Sigmoid colon (tissue), 7 donors: ENCODE data around the gene CLSTN2. TPM values are rescaled to one million over a fixed set of nuclear protein-coding genes. Genes with fewer than 3 reads are reported as not detected.
A peak's percentile ranks its signal among the peaks of the same experiment; 100 is the strongest.

ENCODE experiments used
- DNase-seq: peaks from one replicate; pipeline ENCODE4 v3.0.0-alpha.2; 2019
- H3K27ac ChIP-seq, 4 donors: fragments of 200-600 bp; sonication (generic); one replicate each; pipeline ENCODE4 v1.5.1; 2016 to 2019; ENCODE audit warnings: mild to moderate bottlenecking in 1 of 4
- H3K27me3 ChIP-seq, 3 donors: fragments of 200-600 bp; sonication (generic); one replicate each; pipeline ENCODE4 v1.5.1; 2019; ENCODE audit warnings: mild to moderate bottlenecking in 1 of 3
- H3K36me3 ChIP-seq, 4 donors: fragments of 200-600 bp; sonication (generic); one replicate each; pipeline ENCODE4 v1.5.1; 2016 to 2019
- H3K4me1 ChIP-seq, 4 donors: fragments of 200-600 bp; sonication (generic); one replicate each; pipeline ENCODE4 v1.5.1; 2017 to 2019
- H3K4me3 ChIP-seq, 4 donors: fragments of 200-600 bp; sonication (generic); one replicate each; pipeline ENCODE4 v1.5.1; 2017 to 2019; ENCODE audit warnings: mild to moderate bottlenecking in 2 of 4, moderate library complexity in 1 of 4
- H3K9me3 ChIP-seq, 4 donors: fragments of 200-600 bp in 3 of 4; sonication (generic) in 3 of 4; one replicate each; pipeline versions ENCODE4 v1.5.1 to v1.6.1; 2013 to 2019
- EP300 ChIP-seq, 4 donors: sonication (generic); formaldehyde crosslinking; IDR thresholded peaks; one replicate each; pipeline ENCODE4 v1.6.1; 2017; ENCODE audit warnings: antibody characterized with exemption in 4 of 4
- POLR2A ChIP-seq, 2 donors: fragments of 450-650 bp; IDR thresholded peaks; one replicate each; pipeline ENCODE4 v1.6.1; 2016; ENCODE audit warnings: antibody characterized with exemption in 2 of 2, mild to moderate bottlenecking in 2 of 2, moderate library complexity in 2 of 2
- POLR2AphosphoS5 ChIP-seq, 4 donors: sonication (generic); formaldehyde crosslinking; IDR thresholded peaks; one replicate each; pipeline ENCODE4 v1.6.1; 2017; ENCODE audit warnings: antibody characterized with exemption in 4 of 4
- WGBS, 2 donors: extraction: QIAGEN DNeasy Blood & Tissue Kit; methylation state at CpG; one replicate each; pipeline ENCODE4 v1.1.7; 2013; 5-methylcytosine and 5-hydroxymethylcytosine counted together
- intact Hi-C: fragments of 100-400 bp; cut with DNase I; formaldehyde crosslinking; loops from one replicate; pipeline ENCODE4 v1.15.1; 2023
- polyA plus RNA-seq, 3 donors: library from polyadenylated mRNA; stranded (reverse); fragments of 200-250 nt; gene quantifications; one replicate each; pipeline ENCODE4 v1.2.3, GENCODE V29; 2013
- total RNA-seq, 4 donors: library from RNA; depleted of rRNA; stranded (reverse); fragments of >200 nt; gene quantifications; one replicate each; pipeline ENCODE4 v1.1.0, GENCODE V29; 2016
- TF ChIP-seq, protein P1 (sequence below), 4 experiments: fragments of 450-650 bp in 3 of 4; fragments of 200-600 bp in 1 of 4; IDR thresholded peaks; one replicate each; pipeline ENCODE4 v1.5.1; 2016 to 2019; ENCODE audit warnings: antibody characterized with exemption in 4 of 4, mild to moderate bottlenecking in 3 of 4, moderate library complexity in 2 of 4
- donor health status: healthy with polysubstance abuse.
- donor health status: Bipolar disorder and iron deficiency.
- donor health status: healthy.

Gene CLSTN2
- total and polyA plus RNA-seq, 7 donors, result 0.23 to 8.3 (median 2.7) TPM

- Histone ChIP-seq H3K27ac (peak overlapping the region in 2 of 4 donors; percentile 36 to 53), H3K4me1 (no peaks in the 10 kb centered on the region), H3K9me3 (no peaks in the 10 kb centered on the region), H3K27me3 (no peaks in the 10 kb centered on the region), H3K4me3 (no peak overlapping the region), H3K36me3 (no peaks in the 10 kb centered on the region)
- intact Hi-C loops, result no loop called here
- 79 to 86% methylated on average over 5 of the region's 5 CpGs for WGBS, 2 donors
- TF ChIP-seq, protein P1, sequence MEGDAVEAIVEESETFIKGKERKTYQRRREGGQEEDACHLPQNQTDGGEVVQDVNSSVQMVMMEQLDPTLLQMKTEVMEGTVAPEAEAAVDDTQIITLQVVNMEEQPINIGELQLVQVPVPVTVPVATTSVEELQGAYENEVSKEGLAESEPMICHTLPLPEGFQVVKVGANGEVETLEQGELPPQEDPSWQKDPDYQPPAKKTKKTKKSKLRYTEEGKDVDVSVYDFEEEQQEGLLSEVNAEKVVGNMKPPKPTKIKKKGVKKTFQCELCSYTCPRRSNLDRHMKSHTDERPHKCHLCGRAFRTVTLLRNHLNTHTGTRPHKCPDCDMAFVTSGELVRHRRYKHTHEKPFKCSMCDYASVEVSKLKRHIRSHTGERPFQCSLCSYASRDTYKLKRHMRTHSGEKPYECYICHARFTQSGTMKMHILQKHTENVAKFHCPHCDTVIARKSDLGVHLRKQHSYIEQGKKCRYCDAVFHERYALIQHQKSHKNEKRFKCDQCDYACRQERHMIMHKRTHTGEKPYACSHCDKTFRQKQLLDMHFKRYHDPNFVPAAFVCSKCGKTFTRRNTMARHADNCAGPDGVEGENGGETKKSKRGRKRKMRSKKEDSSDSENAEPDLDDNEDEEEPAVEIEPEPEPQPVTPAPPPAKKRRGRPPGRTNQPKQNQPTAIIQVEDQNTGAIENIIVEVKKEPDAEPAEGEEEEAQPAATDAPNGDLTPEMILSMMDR (IDR thresholded peaks at IDR 0.05), result no peak
- TF ChIP-seq POLR2AphosphoS5 (IDR thresholded peaks at IDR 0.05) (no peak), POLR2A (IDR thresholded peaks at IDR 0.05) (no peak), EP300 (IDR thresholded peaks at IDR 0.05) (no peak)
- DNase-seq, result no peak
These were observed 40.9 kb upstream of the CLSTN2 start for GRCh38 chr3:139893963-139894642.

DNA sequence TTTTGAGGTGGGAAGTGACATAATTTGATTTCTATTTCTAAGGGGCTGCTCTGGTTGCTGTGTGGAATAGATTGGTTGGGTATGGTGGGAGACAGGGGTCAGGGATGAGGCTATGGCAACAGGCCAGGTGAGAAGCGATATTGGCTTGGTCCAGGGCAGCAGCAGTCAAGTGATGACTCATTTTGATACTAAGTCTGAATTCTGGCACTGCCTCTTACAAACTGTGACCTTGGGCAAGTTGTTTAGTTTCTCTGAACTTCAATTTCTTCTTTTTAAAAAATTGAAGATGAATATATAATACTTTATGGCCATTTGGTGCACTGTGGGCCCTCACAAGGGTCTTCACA, 40.4 kb upstream of the CLSTN2 start:
- Histone ChIP-seq H3K36me3 (no peaks in the 10 kb centered on the region), H3K9me3 (no peaks in the 10 kb centered on the region), H3K4me1 (no peaks in the 10 kb centered on the region), H3K27me3 (no peaks in the 10 kb centered on the region), H3K4me3 (no peak overlapping the region), H3K27ac (peak overlapping the region in 2 of 4 donors; percentile 36 to 53)
- DNase-seq, result peak; percentile 73
- TF ChIP-seq EP300 (IDR thresholded peaks at IDR 0.05) (no peak), POLR2A (IDR thresholded peaks at IDR 0.05) (no peak), POLR2AphosphoS5 (IDR thresholded peaks at IDR 0.05) (no peak)
- TF ChIP-seq, protein P1 (IDR thresholded peaks at IDR 0.05), result no peak
- 70 to 89% methylated on average over 1 of the region's 1 CpG for WGBS, 2 donors
- intact Hi-C loops, result no loop called here

- Histone ChIP-seq H3K9me3 (no peaks in the 10 kb centered on the region), H3K36me3 (no peaks in the 10 kb centered on the region), H3K4me3 (no peak overlapping the region), H3K27ac (no peak overlapping the region), H3K27me3 (no peaks in the 10 kb centered on the region), H3K4me1 (no peaks in the 10 kb centered on the region)
- 69 to 85% methylated on average over 5 of the region's 5 CpGs for WGBS, 2 donors
- TF ChIP-seq POLR2A (IDR thresholded peaks at IDR 0.05), result no peak
- TF ChIP-seq EP300 (IDR thresholded peaks at IDR 0.05), result no peak
- TF ChIP-seq, protein P1 (IDR thresholded peaks at IDR 0.05), result no peak
- no peak for TF ChIP-seq POLR2AphosphoS5 (IDR thresholded peaks at IDR 0.05)
- no peak for DNase-seq
- intact Hi-C loops, result no loop called here
These were observed 37.2 kb upstream of the CLSTN2 start for GRCh38 chr3:139897759-139898158.

DNA sequence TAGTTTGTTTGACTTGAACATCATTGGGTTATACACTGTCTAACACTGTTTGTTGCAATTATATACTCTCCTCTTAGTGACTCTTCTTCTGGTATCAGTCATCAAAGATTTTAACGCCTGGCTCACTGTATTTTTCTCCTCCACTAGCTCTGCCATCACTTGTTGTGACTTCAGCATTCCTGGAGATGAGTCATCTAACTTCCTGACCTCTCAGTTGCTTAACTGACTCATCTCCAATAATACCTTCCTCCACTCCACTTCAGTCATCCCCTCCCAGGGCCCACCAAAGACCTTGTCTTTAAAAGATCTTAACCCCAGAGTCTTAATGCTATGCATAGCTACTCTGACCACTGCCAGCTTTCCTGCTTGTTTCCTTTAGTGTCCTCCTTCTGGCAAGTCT, 28.6 kb upstream of the CLSTN2 start:
- TF ChIP-seq POLR2AphosphoS5 (IDR thresholded peaks at IDR 0.05), result no peak
- TF ChIP-seq EP300 (IDR thresholded peaks at IDR 0.05), result no peak
- TF ChIP-seq, protein P1 (IDR thresholded peaks at IDR 0.05), result no peak
- no peak for TF ChIP-seq POLR2A (IDR thresholded peaks at IDR 0.05)
- Histone ChIP-seq H3K4me1 (no peaks in the 10 kb centered on the region), H3K27ac (no peak overlapping the region), H3K36me3 (no peaks in the 10 kb centered on the region), H3K4me3 (no peak overlapping the region), H3K27me3 (no peaks in the 10 kb centered on the region), H3K9me3 (no peaks in the 10 kb centered on the region)
- DNase-seq, result no peak
- WGBS, 2 donors, result 56 to 69% methylated on average over 1 of the region's 1 CpG
- intact Hi-C loops, result no loop called here

- H3K36me3 ChIP-seq, result no peaks in the 10 kb centered on the region
- H3K27me3 ChIP-seq, result no peaks in the 10 kb centered on the region
- H3K27ac ChIP-seq, result no peak overlapping the region
- DNase-seq, result no peak
- H3K4me1 ChIP-seq, result no peaks in the 10 kb centered on the region
- intact Hi-C loops, result no loop called here
- TF ChIP-seq POLR2AphosphoS5 (IDR thresholded peaks at IDR 0.05) (no peak), EP300 (IDR thresholded peaks at IDR 0.05) (no peak), POLR2A (IDR thresholded peaks at IDR 0.05) (no peak)
- TF ChIP-seq, protein P1 (IDR thresholded peaks at IDR 0.05), result no peak
- no peaks in the 10 kb centered on the region for H3K9me3 ChIP-seq
- WGBS, 2 donors, result 47 to 66% methylated on average over 3 of the region's 3 CpGs
- H3K4me3 ChIP-seq, result no peak overlapping the region
These were observed 25.2 kb upstream of the CLSTN2 start for GRCh38 chr3:139909811-139910210.
